ENCODE measurements around the gene HDAC6.

GRCh38 chrX:48834383-48834709, 32.5 kb downstream of the HDAC6 start:
- TF ChIP-seq, protein P1, sequence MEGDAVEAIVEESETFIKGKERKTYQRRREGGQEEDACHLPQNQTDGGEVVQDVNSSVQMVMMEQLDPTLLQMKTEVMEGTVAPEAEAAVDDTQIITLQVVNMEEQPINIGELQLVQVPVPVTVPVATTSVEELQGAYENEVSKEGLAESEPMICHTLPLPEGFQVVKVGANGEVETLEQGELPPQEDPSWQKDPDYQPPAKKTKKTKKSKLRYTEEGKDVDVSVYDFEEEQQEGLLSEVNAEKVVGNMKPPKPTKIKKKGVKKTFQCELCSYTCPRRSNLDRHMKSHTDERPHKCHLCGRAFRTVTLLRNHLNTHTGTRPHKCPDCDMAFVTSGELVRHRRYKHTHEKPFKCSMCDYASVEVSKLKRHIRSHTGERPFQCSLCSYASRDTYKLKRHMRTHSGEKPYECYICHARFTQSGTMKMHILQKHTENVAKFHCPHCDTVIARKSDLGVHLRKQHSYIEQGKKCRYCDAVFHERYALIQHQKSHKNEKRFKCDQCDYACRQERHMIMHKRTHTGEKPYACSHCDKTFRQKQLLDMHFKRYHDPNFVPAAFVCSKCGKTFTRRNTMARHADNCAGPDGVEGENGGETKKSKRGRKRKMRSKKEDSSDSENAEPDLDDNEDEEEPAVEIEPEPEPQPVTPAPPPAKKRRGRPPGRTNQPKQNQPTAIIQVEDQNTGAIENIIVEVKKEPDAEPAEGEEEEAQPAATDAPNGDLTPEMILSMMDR (conservative IDR thresholded peaks at IDR 0.05) = no peak
- TF ChIP-seq EZH2 (IDR thresholded peaks at IDR 0.05; ENCODE audit: low read depth) = no peak
